NOMO-1 treated with dmso at 0.1 percent for 144 hours (cell line): Measurements from ENCODE around the gene HACL1.
"Not testable (repeated sequence)": the region's sequence is repeated elsewhere in the genome, so short reads cannot be mapped to it uniquely, and the experiment has no call there.

Experiments
- DNase-seq: peaks from one replicate; lab custom pipeline; 2025; ENCODE audit not compliant: unreplicated experiment; lab: John Stamatoyannopoulos, UW

The HACL1 gene

GRCh38 chr3:15630646-15631350 lies 29.4 kb upstream of the HACL1 start:
- no peak for DNase-seq

GRCh38 chr3:15629860-15630597 lies 28.7 kb upstream of the HACL1 start:
- peak; percentile 16 for DNase-seq

- no peak for DNase-seq
These were observed 27.6 kb upstream of the HACL1 start for GRCh38 chr3:15628967-15629366.

- DNase-seq = no peak
These were observed 22.4 kb upstream of the HACL1 start for GRCh38 chr3:15623535-15624440.

GRCh38 chr3:15619659-15620464 lies 18.5 kb upstream of the HACL1 start:
- DNase-seq = not testable (repeated sequence)

- no peak for DNase-seq
These were observed 14.7 kb upstream of the HACL1 start for GRCh38 chr3:15616053-15616452.

GRCh38 chr3:15614958-15615357 lies 13.6 kb upstream of the HACL1 start:
- no peak for DNase-seq

- no peak for DNase-seq
These were observed 10.6 kb upstream of the HACL1 start for GRCh38 chr3:15612001-15612400.

- no peak for DNase-seq
These were observed 9.6 kb upstream of the HACL1 start for GRCh38 chr3:15611018-15611417.

- no peak for DNase-seq
These were observed 8.9 kb upstream of the HACL1 start for GRCh38 chr3:15610082-15610759.

GRCh38 chr3:15606434-15606891 lies 5.1 kb upstream of the HACL1 start:
- DNase-seq = no peak

GRCh38 chr3:15604584-15604983 lies 3.2 kb upstream of the HACL1 start:
- DNase-seq = not testable (repeated sequence)

- DNase-seq = not testable (repeated sequence)
These were observed 1.4 kb upstream of the HACL1 start for GRCh38 chr3:15602816-15603215.

GRCh38 chr3:15602146-15602536 lies 772 bp upstream of the HACL1 start:
- no peak for DNase-seq

GRCh38 chr3:15601046-15601398 lies 347 bp downstream of the HACL1 start:
- no peak for DNase-seq

GRCh38 chr3:15595955-15596354 lies 5.4 kb downstream of the HACL1 start:
- no peak for DNase-seq

- no peak for DNase-seq
These were observed 8.4 kb downstream of the HACL1 start for GRCh38 chr3:15592968-15593367.

GRCh38 chr3:15591928-15592327 lies 9.4 kb downstream of the HACL1 start:
- no peak for DNase-seq

GRCh38 chr3:15591242-15591641 lies 10.1 kb downstream of the HACL1 start:
- no peak for DNase-seq
